ENCODE data around the gene DCAF11. TPM values are rescaled to one million over a fixed set of nuclear protein-coding genes. Genes with fewer than 3 reads are reported as not detected.

The DCAF11 gene
- total RNA-seq, 4 donors from 2014 or later, result 55.4 to 114 (median 79.3) TPM

- H3K36me3 ChIP-seq, result no peaks in the 10 kb centered on the region
- intact Hi-C loops (cut with DNase I), result no loop called here
- no peak overlapping the region for H3K27ac ChIP-seq
- H3K27me3 ChIP-seq, result no peaks in the 10 kb centered on the region
- 84 to 91% methylated on average over 1 of the region's 1 CpG for WGBS, 2 donors
- DNase-seq, result no peak
- H3K9me3 ChIP-seq, result no peaks in the 10 kb centered on the region
- TF ChIP-seq CTCF (IDR thresholded peaks at IDR 0.05), result no peak
- TF ChIP-seq POLR2A (IDR thresholded peaks at IDR 0.05), result no peak
- H3K4me1 ChIP-seq, result peaks cover 0 to under 1% (median 0%) of the 10 kb centered on the region in 3 donors
- no peak overlapping the region for H3K4me3 ChIP-seq
Measured at GRCh38 chr14:24087004-24087403, 27.6 kb upstream of the DCAF11 start.

- WGBS, 2 donors, result 82 to 86% methylated on average over 1 of the region's 2 CpGs
- intact Hi-C loops (cut with DNase I), result no loop called here
- DNase-seq, result no peak
- Histone ChIP-seq H3K27ac (no peak overlapping the region), H3K36me3 (no peaks in the 10 kb centered on the region), H3K4me3 (no peak overlapping the region), H3K9me3 (no peaks in the 10 kb centered on the region), H3K27me3 (no peaks in the 10 kb centered on the region), H3K4me1 (peaks cover 0 to 7% (median under 1%) of the 10 kb centered on the region in 3 donors)
- TF ChIP-seq POLR2A (IDR thresholded peaks at IDR 0.05), result no peak
- TF ChIP-seq CTCF (IDR thresholded peaks at IDR 0.05), result no peak
Measured at GRCh38 chr14:24088095-24088494, 26.5 kb upstream of the DCAF11 start.

GRCh38 chr14:24089890-24090289 lies 24.7 kb upstream of the DCAF11 start:
- intact Hi-C loops (cut with DNase I), result no loop called here
- H3K9me3 ChIP-seq, result no peaks in the 10 kb centered on the region
- no peak for TF ChIP-seq POLR2A (IDR thresholded peaks at IDR 0.05)
- no peak for TF ChIP-seq CTCF (IDR thresholded peaks at IDR 0.05)
- no peaks in the 10 kb centered on the region for H3K27me3 ChIP-seq
- 82 to 85% methylated on average over 5 of the region's 6 CpGs for WGBS, 2 donors
- no peak for DNase-seq
- H3K4me1 ChIP-seq, result peaks cover 8 to 20% (median 12%) of the 10 kb centered on the region in 3 donors
- no peaks in the 10 kb centered on the region for H3K36me3 ChIP-seq
- H3K4me3 ChIP-seq, result no peak overlapping the region
- no peak overlapping the region for H3K27ac ChIP-seq

- no peaks in the 10 kb centered on the region for H3K27me3 ChIP-seq
- no peaks in the 10 kb centered on the region for H3K9me3 ChIP-seq
- TF ChIP-seq CTCF (IDR thresholded peaks at IDR 0.05), result no peak
- TF ChIP-seq POLR2A (IDR thresholded peaks at IDR 0.05), result no peak
- H3K4me3 ChIP-seq, result no peak overlapping the region
- intact Hi-C loops (cut with DNase I), result no loop called here
- H3K4me1 ChIP-seq, result peaks cover 18 to 30% (median 21%) of the 10 kb centered on the region in 3 donors
- H3K27ac ChIP-seq, result peak overlapping the region in 1 of 4 donors; percentile 98
- no peak for DNase-seq
- no peaks in the 10 kb centered on the region for H3K36me3 ChIP-seq
Measured at GRCh38 chr14:24092110-24092504, 22.5 kb upstream of the DCAF11 start.

GRCh38 chr14:24092505-24093206 lies 21.9 kb upstream of the DCAF11 start:
- intact Hi-C loops (cut with DNase I), result no loop called here
- peaks cover 18 to 30% (median 21%) of the 10 kb centered on the region in 3 donors for H3K4me1 ChIP-seq
- H3K36me3 ChIP-seq, result peaks cover 0 to 2% (median 0%) of the 10 kb centered on the region in 3 donors
- 85 to 92% methylated on average over 4 of the region's 4 CpGs for WGBS, 2 donors
- H3K27ac ChIP-seq, result peak overlapping the region; percentile 96 to 98 (median 98)
- H3K27me3 ChIP-seq, result no peaks in the 10 kb centered on the region
- H3K4me3 ChIP-seq, result no peak overlapping the region
- no peak for DNase-seq
- no peaks in the 10 kb centered on the region for H3K9me3 ChIP-seq
- TF ChIP-seq CTCF (IDR thresholded peaks at IDR 0.05) (no peak), POLR2A (IDR thresholded peaks at IDR 0.05) (no peak)

Measured in esophagus squamous epithelium (tissue), 5 donors.